NCI-H82 treated with DMSO at 0.1 percent for 48 hours (cell line): Measurements from ENCODE around the gene PLET1.

ENCODE experiments used
- DNase-seq: peaks from one replicate; lab custom pipeline; 2025; ENCODE audit not compliant: unreplicated experiment; lab: John Stamatoyannopoulos, UW

The PLET1 gene

DNA sequence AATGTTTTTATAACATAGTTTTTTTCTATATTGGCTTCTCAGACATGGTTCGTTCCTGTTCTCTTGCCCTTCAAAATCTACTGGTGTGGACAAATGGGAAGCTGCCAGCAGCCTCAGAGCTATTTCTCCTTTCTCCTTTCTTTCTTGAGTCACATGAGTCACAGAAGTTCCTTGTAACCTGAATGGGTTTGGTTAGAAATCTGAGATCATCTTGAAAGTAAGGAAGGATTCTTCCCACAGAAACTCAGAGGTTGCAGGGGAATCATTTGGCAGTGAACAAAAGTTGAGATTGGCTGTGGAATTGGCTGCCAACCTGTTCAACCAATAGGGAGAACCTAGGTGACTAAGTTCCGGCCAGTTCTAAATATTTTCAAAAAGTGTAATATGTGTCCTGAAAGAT, 12.5 kb downstream of the PLET1 start:
- DNase-seq = no peak

DNA sequence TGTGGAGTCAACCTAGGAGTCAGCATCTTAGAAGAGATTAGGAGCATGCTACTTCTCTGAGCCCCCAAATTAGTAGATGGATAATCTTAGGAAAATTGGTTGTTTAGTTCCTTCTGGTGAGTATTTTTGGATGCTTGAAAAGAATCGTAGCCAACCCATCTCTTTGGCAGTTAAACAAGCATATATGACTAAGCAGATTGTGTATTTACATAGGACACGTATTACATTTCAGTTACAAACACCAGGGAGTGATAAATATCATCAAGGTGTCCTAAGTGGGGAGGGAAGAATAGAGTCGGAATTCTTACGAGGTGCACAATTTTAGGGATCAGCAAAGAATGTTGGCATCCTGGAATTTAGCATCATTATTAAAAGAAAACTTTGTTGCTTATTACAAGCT, 13.5 kb downstream of the PLET1 start:
- no peak for DNase-seq

DNA sequence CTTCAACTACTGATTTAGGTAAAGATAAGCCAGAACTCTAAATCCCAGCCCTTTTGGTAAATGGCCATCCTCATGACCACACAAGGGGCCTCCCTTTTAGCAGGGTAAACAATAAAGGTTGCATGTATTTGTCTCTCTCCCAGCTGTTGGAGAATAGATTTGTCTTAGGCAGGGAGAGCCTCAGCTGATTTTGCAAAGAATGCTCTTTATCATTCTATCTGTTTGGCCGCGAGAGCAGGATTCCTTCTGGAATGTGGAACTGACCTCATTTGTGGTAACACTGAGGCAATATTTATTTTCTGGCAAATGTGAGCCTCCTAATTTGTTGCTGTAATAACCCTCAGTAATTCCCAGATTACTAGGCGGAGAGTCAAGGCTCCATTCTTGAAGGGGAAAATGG, 19.2 kb downstream of the PLET1 start:
- no peak for DNase-seq

GRCh38 chr11:112238041-112238440, 22.6 kb downstream of the PLET1 start:
- no peak for DNase-seq

- DNase-seq = no peak
Measured at GRCh38 chr11:112237451-112237850, 23.2 kb downstream of the PLET1 start.

DNA sequence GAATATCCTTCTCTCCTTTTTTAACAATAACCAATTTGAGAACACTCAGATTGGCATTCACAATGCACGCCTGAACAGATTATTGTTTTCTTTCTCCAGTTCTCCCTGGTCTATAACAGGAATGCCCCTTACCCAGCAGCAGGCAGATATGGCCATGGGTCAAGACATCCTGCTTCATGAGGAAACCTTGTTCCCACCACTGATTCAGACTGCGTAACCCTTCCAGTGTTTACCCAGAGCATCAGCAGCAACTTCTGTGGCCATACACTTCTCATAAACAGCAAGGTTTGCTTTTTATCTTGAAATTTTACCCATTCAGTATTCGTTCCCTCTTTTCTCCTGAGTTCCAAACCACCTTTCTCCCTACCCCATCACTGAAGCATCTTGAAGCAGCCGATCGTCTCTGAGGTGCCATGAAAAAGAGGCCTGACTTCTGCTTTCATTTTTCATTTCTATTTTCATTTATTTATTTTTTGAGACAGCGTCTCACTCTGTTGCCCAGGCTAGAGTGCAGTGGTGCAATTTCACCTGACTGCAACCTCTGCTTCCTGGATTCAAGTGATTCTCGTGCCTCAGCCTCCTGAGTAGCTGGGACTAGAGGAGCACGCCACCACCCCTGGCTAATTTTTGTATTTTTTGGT, 24.8 kb downstream of the PLET1 start:
- DNase-seq = no peak

- DNase-seq = no peak
Measured at GRCh38 chr11:112231952-112232351, 28.7 kb downstream of the PLET1 start.

DNA sequence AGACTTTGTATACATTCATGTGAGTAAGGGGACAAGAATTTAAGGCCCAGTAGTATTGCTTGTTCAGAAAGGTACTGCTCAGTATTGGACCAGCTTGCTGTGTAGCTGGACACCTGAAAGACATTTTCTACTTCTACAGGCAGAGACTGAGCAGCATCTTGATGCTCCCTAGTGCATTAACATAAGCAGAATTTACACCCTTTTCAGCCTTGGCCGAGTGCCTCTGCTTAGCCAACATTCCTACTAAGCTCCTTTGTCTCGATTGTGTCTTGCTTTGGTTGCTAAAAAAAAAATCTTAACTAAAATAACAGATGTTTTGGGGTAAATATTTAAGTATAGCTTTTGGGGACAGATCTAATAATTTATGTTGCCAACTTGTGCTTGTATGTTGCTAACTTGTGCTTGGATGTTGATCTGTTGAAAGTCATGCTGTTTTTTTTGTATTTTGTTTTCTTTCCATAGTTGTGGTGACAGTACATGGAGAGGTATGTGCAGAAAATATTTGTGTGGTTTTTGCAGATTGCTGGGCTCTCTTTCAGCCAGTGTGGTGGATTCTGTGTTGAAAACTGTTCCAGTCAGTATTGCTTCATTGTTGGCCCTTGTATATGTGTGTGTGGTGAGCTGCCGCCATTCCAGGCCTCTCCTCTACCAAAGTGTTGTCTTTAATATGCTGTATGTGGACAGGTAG, 30.8 kb downstream of the PLET1 start:
- no peak for DNase-seq

DNA sequence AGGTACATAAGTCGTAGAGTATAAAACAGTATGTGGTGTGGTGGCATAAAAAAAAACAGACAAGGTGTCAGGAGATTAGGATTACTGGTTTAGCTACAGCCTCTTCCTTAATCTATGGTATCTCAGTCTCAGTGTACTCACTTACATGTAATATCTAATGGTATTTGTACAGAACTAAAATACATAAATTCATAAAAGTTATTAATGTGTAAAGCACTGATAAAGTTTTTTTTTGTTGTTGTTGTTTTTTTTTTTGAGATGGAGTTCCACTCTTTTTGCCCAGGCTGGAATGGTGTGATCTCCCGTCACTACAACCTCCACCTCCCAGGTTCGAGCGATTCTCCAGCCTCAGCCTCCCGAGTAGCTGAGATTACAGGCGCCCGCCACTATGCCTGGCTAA, 31.5 kb downstream of the PLET1 start:
- no peak for DNase-seq

- DNase-seq = no peak
Measured at GRCh38 chr11:112228706-112229105, 32.0 kb downstream of the PLET1 start.

DNA sequence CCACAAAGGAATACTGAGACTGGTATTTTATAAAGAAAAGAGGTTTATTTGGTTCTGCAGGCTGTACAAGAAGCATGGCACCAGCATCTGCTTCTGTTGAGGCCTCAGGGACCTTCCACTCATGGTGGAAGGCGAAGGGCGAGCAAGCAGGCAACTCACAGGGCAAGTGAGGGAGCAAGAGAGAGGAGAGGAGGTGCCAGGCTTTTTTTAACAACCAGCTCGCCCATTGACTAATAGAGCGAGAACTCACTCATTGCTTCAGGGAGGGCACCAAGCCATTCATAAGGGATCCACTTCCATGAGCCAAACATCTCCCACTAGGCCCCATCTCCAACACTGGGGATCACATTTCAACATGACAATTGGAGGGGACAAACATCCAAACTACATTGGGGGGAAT, 33.2 kb downstream of the PLET1 start:
- no peak for DNase-seq

DNA sequence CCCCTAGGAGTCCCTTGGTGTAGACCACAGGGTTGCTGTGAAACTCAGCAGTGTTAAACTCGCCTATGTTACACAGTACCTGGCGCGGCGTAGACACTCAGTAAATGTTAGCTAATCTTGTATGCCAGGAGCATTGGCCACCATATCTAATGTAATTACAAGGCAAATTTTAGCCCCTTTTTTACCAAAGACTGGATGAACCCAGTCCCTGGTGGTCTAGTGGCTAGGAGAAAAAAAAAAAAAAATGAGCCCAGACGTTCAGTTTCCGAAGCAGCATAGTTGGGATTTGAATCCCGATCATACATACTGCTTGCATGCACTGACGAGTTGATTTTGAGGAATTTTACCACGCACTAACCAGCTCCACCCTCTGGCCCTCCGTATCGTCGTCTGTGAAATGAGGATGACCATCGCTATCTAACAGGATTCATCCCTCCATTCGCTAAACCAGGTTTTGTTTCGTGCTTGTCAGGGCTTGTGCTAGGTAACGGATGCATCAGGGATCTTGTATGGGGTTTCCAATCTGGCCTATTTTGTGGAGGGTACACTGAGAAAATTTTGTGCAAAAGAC, 33.7 kb downstream of the PLET1 start:
- no peak for DNase-seq

DNA sequence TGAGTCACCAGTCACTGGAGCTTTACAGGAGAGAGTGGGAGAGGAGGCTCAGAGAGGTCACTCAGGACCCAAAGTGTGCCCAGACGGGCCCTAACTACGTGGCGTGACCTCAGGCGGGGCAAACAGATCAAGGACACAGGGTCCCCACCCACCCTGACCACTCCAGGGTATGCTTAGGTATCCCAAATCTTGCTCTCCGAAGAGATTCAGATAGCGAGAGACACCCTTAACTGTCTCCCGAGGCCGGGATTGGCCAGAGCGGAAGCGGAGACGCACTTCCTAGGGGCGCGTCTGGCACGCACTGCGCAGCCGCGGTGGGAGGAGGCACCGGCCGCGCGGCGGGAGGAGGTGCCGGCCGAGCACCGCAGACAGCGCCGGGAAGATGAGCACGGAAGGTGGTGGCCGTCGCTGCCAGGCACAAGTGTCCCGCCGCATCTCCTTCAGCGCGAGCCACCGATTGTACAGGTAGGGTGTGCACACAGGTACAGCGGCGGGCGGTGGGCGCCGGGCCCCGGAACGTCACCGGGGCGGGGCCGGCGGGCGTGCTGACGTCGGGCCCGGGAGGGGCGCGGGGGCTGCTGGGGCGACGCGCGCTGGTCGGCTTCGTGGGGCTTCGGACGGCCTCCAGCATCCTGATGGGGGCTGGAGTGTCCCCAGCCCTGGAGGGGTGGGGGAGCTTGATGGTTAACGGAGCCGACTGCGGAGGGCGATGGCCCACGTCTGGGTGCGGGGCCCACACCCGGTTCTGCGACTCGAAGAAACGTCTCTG, 34.4 kb downstream of the PLET1 start, which contains the start of gene PTS:
Gene PTS, plus strand, starts transcription at position 367 of the 769 bp plus-strand sequence. Its CDS starts 16 bp downstream, at position 383.
- DNase-seq = peak; percentile 33

- DNase-seq = no peak
Measured at GRCh38 chr11:112225753-112226061, 35.0 kb downstream of the PLET1 start.

DNA sequence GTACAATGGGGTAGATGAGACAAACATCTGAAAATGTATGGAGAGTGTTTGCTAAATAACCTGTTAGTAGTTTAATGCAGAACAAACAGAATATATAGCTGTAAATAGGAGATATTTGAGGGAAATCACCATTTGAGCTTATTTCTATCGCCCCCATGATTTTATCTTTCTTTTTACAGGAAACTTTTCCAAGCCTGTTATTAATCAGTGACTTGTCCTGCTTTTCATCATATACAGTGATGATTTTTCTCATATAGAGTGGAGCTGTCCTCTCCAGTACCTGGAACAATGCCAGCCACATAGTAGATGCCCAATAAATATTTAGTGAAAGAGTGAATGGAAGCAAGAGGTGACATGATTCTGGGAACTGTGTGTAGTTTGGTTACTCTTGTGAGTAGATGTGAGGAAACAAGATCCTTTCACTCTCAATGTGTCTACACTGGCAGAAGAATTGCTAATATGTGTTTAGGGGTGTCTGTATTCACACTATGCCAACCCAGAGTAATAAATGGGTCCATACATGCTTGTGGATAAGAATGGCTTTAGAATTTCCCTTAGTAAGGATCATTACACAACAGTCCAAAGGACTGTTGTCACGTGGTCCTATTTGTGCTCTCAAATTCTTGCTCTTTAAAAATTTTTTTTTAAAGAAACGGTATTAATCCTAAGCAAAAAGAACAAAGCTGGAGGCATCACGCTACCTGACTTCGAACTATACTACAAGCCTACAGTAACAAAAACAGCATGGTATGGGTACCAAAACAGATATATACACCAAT, 36.7 kb downstream of the PLET1 start:
- no peak for DNase-seq

DNA sequence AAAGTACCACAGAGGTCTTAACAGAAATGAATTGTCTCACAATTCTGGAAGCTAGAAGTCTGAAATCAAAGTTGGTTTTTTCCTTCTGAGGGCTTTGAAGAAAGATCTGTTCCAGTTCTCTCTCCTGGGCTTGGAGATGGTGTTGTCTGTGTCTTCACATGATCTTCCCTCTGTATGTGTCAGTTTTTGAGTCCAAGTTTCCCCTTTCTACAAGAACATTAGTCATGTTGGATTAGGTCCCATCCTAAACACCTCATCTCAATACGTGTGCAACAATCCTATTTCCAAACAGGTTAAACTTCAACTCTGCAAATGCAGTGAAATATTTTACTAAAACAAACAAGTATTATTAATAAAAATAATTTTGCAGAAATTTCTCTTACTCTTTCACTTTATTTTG, 37.5 kb downstream of the PLET1 start:
- no peak for DNase-seq

DNA sequence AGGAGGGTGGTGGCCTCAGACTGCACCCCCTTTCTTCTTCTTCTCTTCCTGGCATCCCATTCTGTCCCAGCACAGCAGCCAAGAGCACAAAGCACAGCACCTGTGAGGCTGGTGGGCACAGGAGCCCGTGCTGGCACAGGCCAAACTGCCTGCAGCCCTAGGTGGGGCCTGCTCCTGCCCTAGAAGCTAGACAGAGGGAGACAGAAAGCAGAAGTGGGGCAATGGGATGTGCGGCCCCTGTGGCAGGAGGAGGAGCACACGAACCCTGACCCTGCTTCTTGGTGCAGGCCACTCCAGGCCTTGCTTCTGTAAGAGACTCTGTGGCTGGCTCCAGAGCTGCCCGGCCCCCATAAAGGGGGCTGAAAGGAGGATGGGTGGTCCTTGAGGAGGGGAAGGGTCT, 38.4 kb downstream of the PLET1 start:
- DNase-seq = no peak

DNA sequence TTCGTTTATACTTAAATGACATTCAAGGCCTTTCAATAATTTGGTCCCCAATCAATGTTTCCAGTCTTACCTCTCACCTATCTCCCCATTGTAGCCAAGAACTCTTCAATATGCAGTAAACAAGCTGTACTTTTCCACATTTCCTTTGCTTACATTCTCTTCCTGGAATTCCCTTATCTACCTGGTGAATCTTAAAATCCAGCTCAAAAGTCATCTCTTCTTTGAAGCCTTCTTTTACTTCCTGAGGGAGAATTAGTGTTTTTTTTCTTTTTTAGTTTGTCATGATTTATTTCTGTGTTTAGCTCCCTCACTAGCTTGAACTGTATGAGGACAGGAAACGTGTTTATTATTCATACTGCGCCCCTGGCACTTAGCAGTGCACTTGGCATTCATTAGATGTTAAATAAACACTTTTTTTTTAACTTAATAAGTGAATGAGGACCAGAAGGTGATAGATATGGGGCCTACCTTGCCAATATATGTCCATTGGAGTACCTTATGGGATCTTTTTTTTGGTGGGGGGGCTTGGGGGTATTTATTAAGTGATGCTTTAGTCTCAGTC, 39.3 kb downstream of the PLET1 start:
- DNase-seq = no peak

DNA sequence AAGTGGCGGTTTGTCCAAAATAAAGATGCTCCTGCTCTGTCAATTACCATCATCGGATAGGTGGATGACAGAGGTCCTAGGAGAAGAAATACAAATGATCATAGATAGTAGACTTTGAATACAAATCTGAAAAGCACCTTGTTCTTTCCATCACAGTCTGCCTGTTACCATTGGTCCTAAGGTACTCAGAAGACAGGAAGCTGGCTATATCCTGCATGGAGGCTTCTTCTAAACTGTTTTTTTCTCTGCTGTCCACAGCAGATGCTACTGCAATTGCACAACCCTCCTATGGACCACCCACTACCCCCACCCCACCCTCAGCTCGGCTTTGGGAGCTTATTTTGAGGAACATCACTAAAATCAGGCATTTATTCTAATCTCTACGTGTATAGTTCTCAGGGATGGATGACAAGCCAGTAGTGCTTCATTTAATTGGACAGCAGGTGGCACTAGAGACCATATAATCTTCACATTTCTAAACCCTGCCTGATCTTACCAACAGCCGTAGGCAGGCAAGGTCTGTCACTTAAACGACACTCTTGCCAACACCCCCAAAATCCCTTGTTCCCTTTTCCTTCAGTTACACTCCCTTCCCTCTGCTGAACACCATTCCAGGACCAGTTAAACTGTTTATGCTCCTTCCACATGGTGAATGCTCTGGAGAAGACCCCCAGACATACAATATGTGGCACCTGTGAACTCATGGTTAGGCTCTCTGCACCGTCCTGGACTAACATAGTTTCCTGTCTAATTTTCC, 41.0 kb downstream of the PLET1 start:
- DNase-seq = peak; percentile 44

- no peak for DNase-seq
Measured at GRCh38 chr11:112216561-112217105, 44.0 kb downstream of the PLET1 start.
